Activated CD8-positive, alpha-beta T cell treated with anti-CD3 and anti-CD28 coated beads for 36 hours (primary cell): Measurements from ENCODE around the gene DLG2. TPM values are rescaled to one million over a fixed set of nuclear protein-coding genes. Genes with fewer than 3 reads are reported as not detected.

Experiments used
- ATAC-seq: fragments of 200-7000 bp; cut with Tn5 transposase; one replicate; pipeline ENCODE4 v1.10.0; 2021; ENCODE audit warnings: mild to moderate bottlenecking, moderate library complexity
- CTCF ChIA-PET: fragments of 350-600 bp; sonication (Branson Sonifier 250); formaldehyde crosslinking; loops from one replicate; lab custom pipeline; 2021; ENCODE audit warnings: antibody characterized with exemption; lab: Charles Lee
- POLR2A ChIA-PET: fragments of 350-600 bp; sonication (Branson Sonifier 250); formaldehyde crosslinking; loops from one replicate; lab custom pipeline; 2021; ENCODE audit warnings: antibody characterized with exemption; lab: Charles Lee
- DNase-seq: peaks from one replicate; pipeline ENCODE4 v3.0.0-alpha.2; 2020
- H3K27ac Mint-ChIP-seq: one replicate; pipeline ENCODE4 v1.8.0; 2021; ENCODE audit warnings: mild to moderate bottlenecking, mixed read lengths
- H3K27me3 Mint-ChIP-seq: one replicate; pipeline ENCODE4 v1.8.0; 2021; ENCODE audit warnings: mixed read lengths
- H3K36me3 Mint-ChIP-seq: one replicate; pipeline ENCODE4 v1.8.0; 2021; ENCODE audit warnings: low read depth, mixed read lengths
- H3K4me1 Mint-ChIP-seq: one replicate; pipeline ENCODE4 v1.8.0; 2021; ENCODE audit warnings: low read depth, mixed read lengths
- H3K4me3 Mint-ChIP-seq: one replicate; pipeline ENCODE4 v1.8.0; 2021; ENCODE audit warnings: mild to moderate bottlenecking, moderate library complexity, mixed read lengths
- H3K9me3 Mint-ChIP-seq: one replicate; pipeline ENCODE4 v1.8.0; 2021; ENCODE audit warnings: mixed read lengths
- intact Hi-C: fragments of 100-400 bp; cut with micrococcal nuclease; formaldehyde crosslinking; loops from one replicate; pipeline ENCODE4 v1.10.0; 2022
- total RNA-seq, 2 experiments: library from RNA; stranded (reverse); gene quantifications; one replicate each; pipeline ENCODE4 v1.2.3, GENCODE V29; 2021
- TF ChIP-seq, protein P1 (sequence below): fragments of 200-600 bp; IDR thresholded peaks from one replicate; pipeline ENCODE4 v1.8.0; 2022; ENCODE audit warnings: antibody characterized with exemption, mild to moderate bottlenecking

Gene DLG2
- total RNA-seq, 2 experiments from 2014 or later, result 2.2 to 2.6 TPM

DNA sequence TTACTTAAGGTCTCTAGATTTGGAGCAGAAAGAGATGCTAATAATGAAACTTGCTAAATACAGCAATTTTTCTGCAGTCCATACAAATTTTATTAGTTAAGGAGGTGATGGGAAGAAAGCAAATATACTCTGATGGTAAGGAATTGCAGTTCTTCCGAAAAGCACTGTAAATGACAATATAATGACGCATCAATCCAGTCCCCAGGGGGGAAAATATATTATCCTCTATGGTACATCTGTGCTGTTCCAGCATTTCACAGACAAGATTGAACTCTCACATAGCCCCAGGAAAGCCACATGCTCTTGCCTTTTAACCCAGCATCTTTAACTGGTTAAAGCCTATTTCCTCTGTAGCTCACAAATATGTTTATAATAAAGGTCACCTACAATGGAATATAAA, 1924.3 kb downstream of the DLG2 start:
- intact Hi-C loops, result no loop called here
- DNase-seq, result no peak
- TF ChIP-seq, protein P1, sequence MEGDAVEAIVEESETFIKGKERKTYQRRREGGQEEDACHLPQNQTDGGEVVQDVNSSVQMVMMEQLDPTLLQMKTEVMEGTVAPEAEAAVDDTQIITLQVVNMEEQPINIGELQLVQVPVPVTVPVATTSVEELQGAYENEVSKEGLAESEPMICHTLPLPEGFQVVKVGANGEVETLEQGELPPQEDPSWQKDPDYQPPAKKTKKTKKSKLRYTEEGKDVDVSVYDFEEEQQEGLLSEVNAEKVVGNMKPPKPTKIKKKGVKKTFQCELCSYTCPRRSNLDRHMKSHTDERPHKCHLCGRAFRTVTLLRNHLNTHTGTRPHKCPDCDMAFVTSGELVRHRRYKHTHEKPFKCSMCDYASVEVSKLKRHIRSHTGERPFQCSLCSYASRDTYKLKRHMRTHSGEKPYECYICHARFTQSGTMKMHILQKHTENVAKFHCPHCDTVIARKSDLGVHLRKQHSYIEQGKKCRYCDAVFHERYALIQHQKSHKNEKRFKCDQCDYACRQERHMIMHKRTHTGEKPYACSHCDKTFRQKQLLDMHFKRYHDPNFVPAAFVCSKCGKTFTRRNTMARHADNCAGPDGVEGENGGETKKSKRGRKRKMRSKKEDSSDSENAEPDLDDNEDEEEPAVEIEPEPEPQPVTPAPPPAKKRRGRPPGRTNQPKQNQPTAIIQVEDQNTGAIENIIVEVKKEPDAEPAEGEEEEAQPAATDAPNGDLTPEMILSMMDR, result no peak
- Mint-ChIP-seq H3K4me3 (no peak overlapping the region), H3K4me1 (no peaks in the 10 kb centered on the region), H3K9me3 (no peaks in the 10 kb centered on the region), H3K36me3 (no peaks in the 10 kb centered on the region), H3K27me3 (no peaks in the 10 kb centered on the region), H3K27ac (no peak overlapping the region)
- POLR2A ChIA-PET, result no interaction called here
- CTCF ChIA-PET, result interaction anchor here (1.7 kb wide), 1 partner anchor 30 kb away, joined by 3 read pairs; no protein-coding TSS in a partner anchor
- ATAC-seq, result no peak

DNA sequence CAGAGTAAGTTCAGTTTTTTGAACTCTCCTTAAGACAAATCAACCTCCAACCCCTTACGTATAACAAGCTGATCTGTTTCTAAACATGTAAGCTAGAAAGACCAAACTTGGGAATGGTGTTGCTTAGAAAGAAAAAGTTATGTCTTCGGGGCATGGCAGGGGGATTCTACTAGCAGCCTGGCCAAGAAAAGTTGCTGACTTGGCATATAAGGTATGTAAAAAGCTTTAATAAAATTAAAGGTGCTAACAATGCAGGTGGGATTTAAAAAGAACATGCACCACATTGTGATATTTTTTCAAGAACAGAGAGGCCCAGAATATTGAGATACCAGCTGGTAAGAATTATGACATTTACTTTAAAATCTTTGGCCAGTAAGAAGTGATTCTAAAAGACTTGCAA, 1929.6 kb downstream of the DLG2 start:
- no peak for DNase-seq
- ChIA-PET POLR2A (no interaction called here), CTCF (no interaction called here)
- ATAC-seq, result no peak
- no peaks in the 10 kb centered on the region for H3K9me3 Mint-ChIP-seq
- H3K4me1 Mint-ChIP-seq, result no peaks in the 10 kb centered on the region
- TF ChIP-seq, protein P1, result no peak
- no peak overlapping the region for H3K27ac Mint-ChIP-seq
- H3K36me3 Mint-ChIP-seq, result no peaks in the 10 kb centered on the region
- no peak overlapping the region for H3K4me3 Mint-ChIP-seq
- peaks cover 2% of the 10 kb centered on the region for H3K27me3 Mint-ChIP-seq
- intact Hi-C loops, result no loop called here

DNA sequence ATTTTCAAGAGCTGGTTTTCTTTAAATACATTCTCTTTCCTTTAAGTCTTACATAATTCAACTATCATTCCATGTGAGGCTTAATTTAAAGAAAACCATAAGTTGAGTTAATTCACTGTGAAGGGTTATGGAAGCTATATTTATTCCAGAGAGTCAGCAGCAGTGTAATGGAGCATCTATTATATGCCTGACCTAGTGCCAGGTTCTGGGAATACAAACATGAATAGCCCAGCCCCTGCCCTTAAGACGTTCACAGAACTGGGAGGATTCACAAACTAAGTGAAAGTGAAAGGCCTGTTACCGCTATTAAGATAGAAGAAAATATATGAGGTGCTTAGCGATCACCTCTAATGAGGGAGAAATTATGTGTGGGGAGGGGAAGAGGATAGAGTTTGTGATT, 1932.1 kb downstream of the DLG2 start:
- no peak overlapping the region for H3K4me3 Mint-ChIP-seq
- ChIA-PET CTCF (interaction anchor here (1.6 kb wide), 1 partner anchor 828 kb away, joined by 3 read pairs; no protein-coding TSS in a partner anchor), POLR2A (no interaction called here)
- ATAC-seq (no peak), DNase-seq (no peak)
- H3K27ac Mint-ChIP-seq, result no peak overlapping the region
- no peaks in the 10 kb centered on the region for H3K9me3 Mint-ChIP-seq
- TF ChIP-seq, protein P1, result no peak
- H3K27me3 Mint-ChIP-seq, result peaks cover 2% of the 10 kb centered on the region
- no peaks in the 10 kb centered on the region for H3K36me3 Mint-ChIP-seq
- no peaks in the 10 kb centered on the region for H3K4me1 Mint-ChIP-seq
- intact Hi-C loops, result no loop called here

DNA sequence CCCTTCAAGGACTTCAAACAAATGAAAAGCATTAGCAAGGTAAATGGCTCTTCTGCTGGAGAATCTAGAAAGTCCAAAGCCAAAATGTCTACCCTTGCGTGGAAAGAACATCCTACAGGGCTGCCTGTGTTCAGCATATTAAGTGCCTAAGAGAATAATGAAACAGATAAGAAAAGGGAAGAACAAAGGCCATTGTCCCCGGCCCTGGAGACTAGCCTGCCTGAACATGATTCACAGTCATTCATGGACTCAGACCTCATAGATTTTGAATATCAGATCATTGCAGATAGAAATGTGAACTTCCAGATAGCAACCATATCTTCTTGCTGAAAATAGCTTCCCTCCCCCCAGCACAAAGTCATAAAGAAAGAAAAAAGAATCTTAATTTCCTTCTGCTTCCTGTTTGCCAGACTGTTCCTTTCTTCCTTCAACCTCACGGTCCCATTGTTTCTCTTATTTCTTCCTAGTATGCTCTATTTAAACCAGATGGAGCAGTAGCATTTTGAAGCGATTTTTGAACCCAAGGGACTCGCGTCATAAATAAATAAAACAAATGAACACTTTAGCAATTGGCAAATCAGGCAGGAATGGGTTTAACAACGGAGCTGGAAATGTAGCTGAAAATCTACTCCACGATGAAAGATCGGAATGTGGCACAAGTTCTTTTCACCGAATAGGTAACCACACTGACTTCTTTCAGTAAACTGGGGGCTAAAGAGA, 1932.8 kb downstream of the DLG2 start:
- Mint-ChIP-seq H3K27me3 (peaks cover 2% of the 10 kb centered on the region), H3K9me3 (no peaks in the 10 kb centered on the region)
- CTCF ChIA-PET, result interaction anchor here (1.6 kb wide), 1 partner anchor 827 kb away, joined by 3 read pairs; no protein-coding TSS in a partner anchor

More for the DNA sequence above, 1932.8 kb downstream of the DLG2 start:
- Mint-ChIP-seq H3K36me3 (no peaks in the 10 kb centered on the region), H3K4me1 (no peaks in the 10 kb centered on the region), H3K27ac (no peak overlapping the region), H3K4me3 (no peak overlapping the region)
- intact Hi-C loops, result no loop called here
- no peak for ATAC-seq
- TF ChIP-seq, protein P1, result no peak
- POLR2A ChIA-PET, result no interaction called here
- no peak for DNase-seq
